GM19438 (cell line): ENCODE measurements around the gene DNM1L.
"Not testable (repeated sequence)": the region's sequence is repeated elsewhere in the genome, so short reads cannot be mapped to it uniquely, and the experiment has no call there.

Source experiments
- ATAC-seq: cut with Tn5 transposase; IDR thresholded peaks from one replicate; pipeline ENCODE4 v1.9.1; 2021; ENCODE audit warnings: low read depth; ENCODE audit not compliant: unreplicated experiment

DNM1L gene

GRCh38 chr12:32695787-32696186, 16.7 kb downstream of the DNM1L start:
- no peak for ATAC-seq

DNA sequence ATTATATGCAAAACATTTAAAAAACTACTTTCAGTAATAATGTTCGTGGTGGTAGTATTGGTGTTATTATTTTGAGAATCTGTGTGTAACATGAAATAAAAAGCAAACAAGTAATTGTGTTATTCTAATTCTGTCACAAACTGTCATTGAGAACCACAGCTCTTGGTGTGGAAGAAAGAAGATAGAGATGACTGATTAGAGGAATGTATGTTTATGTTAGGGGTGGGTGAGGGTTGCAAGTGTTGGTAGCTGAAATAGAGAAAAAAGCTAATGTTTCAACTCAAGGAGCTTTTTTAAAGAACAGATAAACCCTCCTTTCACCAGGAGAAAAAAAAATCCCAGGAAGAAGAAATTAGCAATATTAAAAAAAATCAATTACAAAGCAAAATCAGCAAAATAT, 18.3 kb downstream of the DNM1L start:
- ATAC-seq, result no peak

DNA sequence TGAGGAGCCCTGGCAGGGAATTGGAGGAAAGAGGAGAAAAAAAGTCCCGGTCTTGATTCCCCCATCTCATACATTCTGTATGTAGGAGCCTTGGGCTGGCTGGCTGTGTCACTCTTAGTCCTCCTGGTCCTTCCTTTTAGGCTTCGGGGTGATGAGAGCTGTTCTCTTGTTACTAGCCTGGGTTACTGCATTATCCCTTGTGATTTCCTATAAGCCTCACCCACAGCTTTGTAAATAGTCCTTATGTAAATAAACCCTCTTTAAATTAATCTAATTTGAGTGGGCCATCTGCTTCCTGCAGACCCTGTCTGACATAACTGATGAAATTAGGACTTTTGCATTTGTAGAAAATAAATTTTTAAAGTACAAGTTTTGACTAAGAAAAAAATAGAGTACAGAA, 19.2 kb downstream of the DNM1L start:
- ATAC-seq, result no peak

- ATAC-seq, result not testable (repeated sequence)
These were observed 20.3 kb downstream of the DNM1L start for GRCh38 chr12:32699437-32699836.

DNA sequence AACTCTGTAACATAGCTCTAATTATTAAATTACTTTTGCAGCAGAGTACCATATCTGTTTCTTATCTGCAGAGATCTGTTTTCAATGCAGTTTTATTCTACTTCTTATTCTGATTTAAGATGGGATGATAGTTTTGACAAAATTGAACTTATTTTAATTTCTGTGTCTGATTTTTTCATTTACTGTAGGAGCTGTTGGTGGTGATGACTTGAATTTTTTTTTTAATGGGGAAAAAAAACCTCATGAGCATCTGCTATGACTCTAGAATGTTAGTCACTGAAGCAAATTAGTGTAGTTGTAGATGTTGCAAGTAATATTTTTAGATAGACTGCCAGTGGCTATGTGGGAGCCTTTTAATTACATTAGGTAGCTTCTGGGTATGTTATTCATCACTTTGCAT, 23.4 kb downstream of the DNM1L start:
- ATAC-seq, result no peak

- no peak for ATAC-seq
These were observed 23.8 kb downstream of the DNM1L start for GRCh38 chr12:32702946-32703345.

- ATAC-seq, result no peak
These were observed 26.7 kb downstream of the DNM1L start for GRCh38 chr12:32705783-32706182.

GRCh38 chr12:32706335-32707024, 27.4 kb downstream of the DNM1L start:
- no peak for ATAC-seq

- no peak for ATAC-seq
These were observed 29.8 kb downstream of the DNM1L start for GRCh38 chr12:32708926-32709325.

DNA sequence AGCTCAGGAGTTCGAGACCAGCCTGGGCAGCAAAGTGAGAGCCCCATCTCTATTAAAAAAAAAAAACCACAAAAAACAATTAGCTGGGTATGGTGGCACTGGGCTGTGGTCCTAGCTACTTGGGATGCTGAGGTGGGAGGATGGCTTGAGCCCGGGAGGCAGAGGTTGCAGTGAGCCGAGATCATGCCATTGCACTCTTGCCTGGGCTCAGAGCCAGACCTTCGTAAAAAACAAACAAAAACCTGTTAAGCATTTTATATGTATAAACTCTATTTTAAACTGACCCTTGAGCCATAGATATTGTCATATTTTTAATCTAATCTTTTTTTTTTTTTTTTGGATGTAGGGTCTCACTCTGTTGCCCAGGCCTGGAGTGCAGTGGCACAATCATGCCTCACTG, 35.7 kb downstream of the DNM1L start:
- ATAC-seq, result no peak

GRCh38 chr12:32718926-32719325, 39.8 kb downstream of the DNM1L start:
- ATAC-seq, result no peak

GRCh38 chr12:32725308-32725707, 46.2 kb downstream of the DNM1L start:
- not testable (repeated sequence) for ATAC-seq

- no peak for ATAC-seq
These were observed 47.2 kb downstream of the DNM1L start for GRCh38 chr12:32726286-32726685.

DNA sequence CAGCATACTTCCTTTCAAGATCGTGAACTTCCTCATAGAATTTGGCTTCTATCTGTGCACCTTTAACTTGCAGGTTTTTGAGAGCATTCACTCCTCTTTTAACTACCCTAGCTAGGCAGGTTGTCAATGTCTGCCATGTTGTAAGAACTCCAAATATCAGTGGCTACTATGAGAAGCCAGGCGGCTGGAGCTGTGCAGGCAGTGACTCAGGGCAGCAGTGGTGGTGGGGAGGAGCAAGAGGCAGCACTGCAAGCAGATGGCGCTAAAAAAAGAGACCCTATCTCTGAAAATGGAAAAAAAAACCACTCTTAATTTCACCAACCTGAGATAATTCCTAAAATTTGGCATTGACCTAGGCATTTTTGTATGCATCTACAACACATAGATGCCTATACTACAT, 48.1 kb downstream of the DNM1L start:
- no peak for ATAC-seq

GRCh38 chr12:32734952-32735351, 55.9 kb downstream of the DNM1L start:
- ATAC-seq, result no peak

GRCh38 chr12:32736445-32736844, 57.3 kb downstream of the DNM1L start:
- ATAC-seq, result no peak

DNA sequence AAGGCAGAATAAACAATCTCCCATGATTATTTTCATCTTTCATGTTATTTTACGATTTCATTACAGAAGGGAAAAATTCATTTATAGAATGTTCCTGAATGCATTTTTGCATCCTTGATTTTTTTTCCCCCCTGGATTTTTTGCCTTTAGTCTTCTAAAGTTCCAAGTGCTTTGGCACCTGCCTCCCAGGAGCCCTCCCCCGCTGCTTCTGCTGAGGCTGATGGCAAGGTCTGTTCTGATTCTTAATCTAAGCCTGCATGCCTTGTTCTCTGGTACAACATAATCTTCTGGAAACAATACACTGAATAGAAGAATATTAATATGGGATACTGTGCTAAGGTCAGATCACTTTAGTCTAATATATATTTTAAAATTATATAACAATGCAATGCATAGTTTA, 58.6 kb downstream of the DNM1L start:
- no peak for ATAC-seq

- ATAC-seq, result no peak
These were observed 60.2 kb downstream of the DNM1L start for GRCh38 chr12:32739279-32739678.

GRCh38 chr12:32742133-32742532, 63.0 kb downstream of the DNM1L start:
- no peak for ATAC-seq

DNA sequence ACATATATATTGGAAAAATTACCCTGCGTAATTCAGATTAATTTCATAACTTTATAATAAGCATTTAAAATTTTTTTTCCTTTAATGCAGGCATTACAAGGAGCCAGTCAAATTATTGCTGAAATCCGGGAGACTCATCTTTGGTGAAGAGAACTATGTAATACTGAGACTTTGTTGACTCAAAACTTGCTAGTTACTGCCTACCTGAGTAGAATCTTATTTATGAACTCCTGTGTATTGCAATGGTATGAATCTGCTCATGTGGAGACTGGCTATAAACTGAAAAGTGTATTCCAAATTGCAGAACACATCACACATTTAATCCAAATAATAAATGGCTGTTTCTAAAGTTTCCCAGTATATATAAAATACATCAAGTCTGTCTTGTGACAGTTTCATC, 64.2 kb downstream of the DNM1L start:
- ATAC-seq, result no peak

- no peak for ATAC-seq
These were observed 74.5 kb downstream of the DNM1L start for GRCh38 chr12:32753605-32754004.

DNA sequence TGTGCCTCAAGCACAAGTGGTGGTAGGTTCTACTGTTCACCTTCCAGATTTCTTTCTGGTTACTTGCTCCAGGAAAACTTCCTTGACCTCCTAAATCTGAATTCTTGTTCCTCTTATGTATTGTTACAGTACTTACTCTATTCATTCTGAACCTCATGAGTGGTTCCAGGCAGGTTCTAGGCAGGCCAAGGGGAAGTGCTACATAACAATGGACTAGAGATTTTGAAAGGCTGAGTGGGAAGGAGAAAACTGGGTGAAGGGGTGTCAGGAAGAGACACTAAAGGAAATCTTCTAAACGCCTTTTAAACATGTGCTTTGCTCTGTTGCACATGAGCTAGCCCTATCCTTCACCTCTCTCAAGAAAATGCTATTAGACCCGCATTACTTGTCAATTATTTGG, 75.0 kb downstream of the DNM1L start:
- ATAC-seq, result no peak
